ENCODE data around the gene MEN1. TPM values are rescaled to one million over a fixed set of nuclear protein-coding genes. Genes with fewer than 3 reads are reported as not detected.
A peak's percentile ranks its signal among the peaks of the same experiment; 100 is the strongest.
"Not testable (repeated sequence)": the region's sequence is repeated elsewhere in the genome, so short reads cannot be mapped to it uniquely, and the experiment has no call there.

The MEN1 gene
- total RNA-seq, 3 donors from 2014 or later: 11.4 to 19.0 (median 14.8) TPM

GRCh38 chr11:64823568-64824119, 13.3 kb upstream of the MEN1 start:
- TF ChIP-seq CTCF (IDR thresholded peaks at IDR 0.05): no peak
- TF ChIP-seq POLR2AphosphoS5 (IDR thresholded peaks at IDR 0.05): no peak
- no peak for TF ChIP-seq POLR2A (IDR thresholded peaks at IDR 0.05)
- Histone ChIP-seq H3K9me3 (no peaks in the 10 kb centered on the region), H3K4me3 (no peak overlapping the region), H3K4me1 (no peaks in the 10 kb centered on the region), H3K36me3 (no peaks in the 10 kb centered on the region), H3K27me3 (no peaks in the 10 kb centered on the region), H3K27ac (no peak overlapping the region)
- intact Hi-C loops (cut with DNase I; ENCODE audit: low total_unique reads): no loop called here
- no peak for DNase-seq (ENCODE audit: low spot score in 2 of 2)

GRCh38 chr11:64817476-64817875, 7.1 kb upstream of the MEN1 start:
- no peak for DNase-seq (ENCODE audit: low spot score in 2 of 2)
- Histone ChIP-seq H3K27ac (no peak overlapping the region), H3K27me3 (no peaks in the 10 kb centered on the region), H3K4me1 (no peaks in the 10 kb centered on the region), H3K9me3 (no peaks in the 10 kb centered on the region), H3K36me3 (no peaks in the 10 kb centered on the region), H3K4me3 (no peak overlapping the region)
- intact Hi-C loops (cut with DNase I; ENCODE audit: low total_unique reads): no loop called here
- TF ChIP-seq POLR2AphosphoS5 (IDR thresholded peaks at IDR 0.05): no peak
- TF ChIP-seq POLR2A (IDR thresholded peaks at IDR 0.05): no peak
- no peak for TF ChIP-seq CTCF (IDR thresholded peaks at IDR 0.05)

- H3K27me3 ChIP-seq; DNase-seq (ENCODE audit: low spot score in 2 of 2); H3K27ac ChIP-seq; H3K4me3 ChIP-seq; H3K4me1 ChIP-seq; H3K9me3 ChIP-seq; intact Hi-C loops (cut with DNase I; ENCODE audit: low total_unique reads); H3K36me3 ChIP-seq: not testable (repeated sequence)
Observed at GRCh38 chr11:64815433-64815832, 5.1 kb upstream of the MEN1 start.

GRCh38 chr11:64814712-64815187, 4.4 kb upstream of the MEN1 start:
- no peaks in the 10 kb centered on the region for H3K36me3 ChIP-seq
- no peak for DNase-seq (ENCODE audit: low spot score in 2 of 2)
- no peaks in the 10 kb centered on the region for H3K9me3 ChIP-seq
- TF ChIP-seq CTCF (IDR thresholded peaks at IDR 0.05) (no peak), POLR2AphosphoS5 (IDR thresholded peaks at IDR 0.05) (no peak), POLR2A (IDR thresholded peaks at IDR 0.05) (no peak)
- no peak overlapping the region for H3K27ac ChIP-seq
- no peaks in the 10 kb centered on the region for H3K27me3 ChIP-seq
- no peak overlapping the region for H3K4me3 ChIP-seq
- intact Hi-C loops (cut with DNase I; ENCODE audit: low total_unique reads): no loop called here
- H3K4me1 ChIP-seq: peaks cover under 1 to 3% of the 10 kb centered on the region in 2 donors

- Histone ChIP-seq H3K9me3 (no peaks in the 10 kb centered on the region), H3K27ac (no peak overlapping the region), H3K4me3 (no peak overlapping the region), H3K36me3 (no peaks in the 10 kb centered on the region), H3K27me3 (no peaks in the 10 kb centered on the region), H3K4me1 (peaks cover 6 to 8% of the 10 kb centered on the region in 2 donors)
- TF ChIP-seq CTCF (IDR thresholded peaks at IDR 0.05) (no peak), POLR2A (IDR thresholded peaks at IDR 0.05) (no peak), POLR2AphosphoS5 (IDR thresholded peaks at IDR 0.05) (no peak)
- intact Hi-C loops (cut with DNase I; ENCODE audit: low total_unique reads): no loop called here
- DNase-seq (ENCODE audit: low spot score in 2 of 2): no peak
Observed at GRCh38 chr11:64813826-64814225, 3.5 kb upstream of the MEN1 start.

GRCh38 chr11:64810891-64811272, 531 bp upstream of the MEN1 start:
- no peaks in the 10 kb centered on the region for H3K36me3 ChIP-seq
- H3K27ac ChIP-seq: peak overlapping the region; percentile 76 to 89
- no peaks in the 10 kb centered on the region for H3K9me3 ChIP-seq
- intact Hi-C loops (cut with DNase I; ENCODE audit: low total_unique reads): no loop called here
- H3K27me3 ChIP-seq: no peaks in the 10 kb centered on the region
- H3K4me3 ChIP-seq: peak overlapping the region; percentile 78 to 96 (median 95)
- TF ChIP-seq POLR2AphosphoS5 (IDR thresholded peaks at IDR 0.05) (no peak), CTCF (IDR thresholded peaks at IDR 0.05) (no peak), POLR2A (IDR thresholded peaks at IDR 0.05) (no peak)
- H3K4me1 ChIP-seq: peaks cover 6 to 8% of the 10 kb centered on the region in 2 donors
- no peak for DNase-seq (ENCODE audit: low spot score in 2 of 2)
